ENCODE results near the gene LSM3.
A peak's percentile ranks its signal among the peaks of the same experiment; 100 is the strongest.

The LSM3 gene

DNA sequence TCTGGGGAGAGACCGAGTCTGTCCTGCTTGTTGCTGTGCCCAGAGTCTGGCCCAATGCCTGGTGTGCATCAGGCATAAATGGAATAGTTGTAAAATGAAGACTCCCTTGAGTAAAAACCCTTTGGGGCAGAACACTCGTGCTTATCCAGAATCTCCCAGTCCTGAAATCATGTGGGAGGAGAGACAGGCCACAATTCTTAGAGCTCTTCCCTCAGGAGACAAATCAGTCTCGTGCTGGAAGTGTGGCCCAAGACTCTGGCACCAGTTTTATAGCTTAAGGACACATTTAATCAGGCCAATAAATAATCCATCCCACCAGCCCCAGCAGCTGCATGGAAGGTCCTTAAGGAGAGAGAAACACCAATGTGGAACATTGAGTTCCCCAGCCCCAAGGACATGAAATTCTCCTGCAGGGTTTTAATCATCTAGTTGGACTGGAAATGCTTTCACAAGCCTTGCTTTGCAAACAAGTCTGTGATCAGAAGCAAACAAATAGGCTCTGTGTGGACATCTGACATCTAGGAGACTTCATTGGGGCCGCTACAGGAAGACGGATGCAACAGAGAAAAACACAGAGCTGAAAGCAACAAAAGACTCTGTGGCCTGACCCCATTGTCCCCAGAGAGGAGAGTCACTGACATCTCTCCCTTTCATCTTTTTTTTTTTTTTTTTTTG is 70.4 kb downstream of the LSM3 start:
- TF ChIP-seq, protein P1, sequence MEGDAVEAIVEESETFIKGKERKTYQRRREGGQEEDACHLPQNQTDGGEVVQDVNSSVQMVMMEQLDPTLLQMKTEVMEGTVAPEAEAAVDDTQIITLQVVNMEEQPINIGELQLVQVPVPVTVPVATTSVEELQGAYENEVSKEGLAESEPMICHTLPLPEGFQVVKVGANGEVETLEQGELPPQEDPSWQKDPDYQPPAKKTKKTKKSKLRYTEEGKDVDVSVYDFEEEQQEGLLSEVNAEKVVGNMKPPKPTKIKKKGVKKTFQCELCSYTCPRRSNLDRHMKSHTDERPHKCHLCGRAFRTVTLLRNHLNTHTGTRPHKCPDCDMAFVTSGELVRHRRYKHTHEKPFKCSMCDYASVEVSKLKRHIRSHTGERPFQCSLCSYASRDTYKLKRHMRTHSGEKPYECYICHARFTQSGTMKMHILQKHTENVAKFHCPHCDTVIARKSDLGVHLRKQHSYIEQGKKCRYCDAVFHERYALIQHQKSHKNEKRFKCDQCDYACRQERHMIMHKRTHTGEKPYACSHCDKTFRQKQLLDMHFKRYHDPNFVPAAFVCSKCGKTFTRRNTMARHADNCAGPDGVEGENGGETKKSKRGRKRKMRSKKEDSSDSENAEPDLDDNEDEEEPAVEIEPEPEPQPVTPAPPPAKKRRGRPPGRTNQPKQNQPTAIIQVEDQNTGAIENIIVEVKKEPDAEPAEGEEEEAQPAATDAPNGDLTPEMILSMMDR (conservative IDR thresholded peaks at IDR 0.05): no peak
- peak overlapping the region; percentile 94 for H3K27ac ChIP-seq
